Mucosa of stomach (tissue), 1 donor: Measurements from ENCODE around the gene HIPK2.

Experiments
- H3K27me3 ChIP-seq: one replicate; pipeline ENCODE4 v1.7.0; 2013; ENCODE audit warnings: mild to moderate bottlenecking, low read length; ENCODE audit not compliant: control insufficient read depth, insufficient read depth
- H3K36me3 ChIP-seq: one replicate; pipeline ENCODE4 v1.7.0; 2013; ENCODE audit warnings: low read length; ENCODE audit not compliant: control insufficient read depth, insufficient read depth
- H3K4me1 ChIP-seq: one replicate; pipeline ENCODE4 v1.7.0; 2013; ENCODE audit warnings: mild to moderate bottlenecking, low read length; ENCODE audit not compliant: control insufficient read depth, insufficient read depth
- H3K4me3 ChIP-seq: one replicate; pipeline ENCODE4 v1.7.0; 2013; ENCODE audit warnings: low read length
- H3K9ac ChIP-seq: one replicate; pipeline ENCODE4 v1.7.0; 2013; ENCODE audit warnings: mild to moderate bottlenecking, low read length, moderate library complexity
- H3K9me3 ChIP-seq: one replicate; pipeline ENCODE4 v1.7.0; 2013; ENCODE audit warnings: mild to moderate bottlenecking, low read length, moderate library complexity; ENCODE audit not compliant: control insufficient read depth
- donor health status: Pancreatic carcinoma.

The HIPK2 gene

GRCh38 chr7:139642283-139642682 lies 135.5 kb downstream of the HIPK2 start:
- no peaks in the 10 kb centered on the region for H3K9me3 ChIP-seq
- H3K9ac ChIP-seq: no peak overlapping the region
- no peaks in the 10 kb centered on the region for H3K36me3 ChIP-seq
- no peak overlapping the region for H3K4me3 ChIP-seq
- peaks cover 35% of the 10 kb centered on the region for H3K4me1 ChIP-seq
- no peaks in the 10 kb centered on the region for H3K27me3 ChIP-seq

DNA sequence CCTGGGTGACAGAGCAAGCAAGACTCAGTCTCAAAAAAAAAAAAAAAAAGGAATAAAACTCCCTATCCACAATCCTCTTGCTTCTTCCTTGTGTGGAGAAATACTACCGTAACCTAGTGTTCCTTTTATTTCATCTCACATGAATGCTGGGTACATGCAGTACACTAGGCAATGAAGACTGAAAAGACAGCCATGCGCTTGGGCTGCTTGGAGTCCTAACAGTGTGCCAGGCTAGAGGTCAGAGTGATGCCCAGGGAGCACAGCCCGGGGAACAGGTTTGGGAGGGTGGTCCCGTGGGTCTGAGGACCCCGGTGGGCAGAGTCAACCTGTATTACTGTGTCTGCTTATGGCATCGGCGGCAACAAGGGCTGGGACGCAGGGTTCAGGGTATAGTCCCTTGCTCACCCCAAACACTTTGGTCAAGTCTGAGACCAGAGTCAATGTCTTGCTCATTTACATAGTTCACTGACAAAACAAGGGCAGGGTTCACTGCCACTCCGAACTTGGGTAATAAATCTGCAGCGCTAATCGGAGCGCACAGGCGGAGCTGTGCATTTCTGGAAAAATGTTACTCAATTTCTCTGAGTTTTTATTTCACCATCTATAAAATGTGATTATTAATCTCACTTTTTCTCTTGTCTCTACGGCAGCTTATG lies 136.3 kb downstream of the HIPK2 start:
- no peaks in the 10 kb centered on the region for H3K27me3 ChIP-seq
- H3K4me1 ChIP-seq: peaks cover 28% of the 10 kb centered on the region
- no peak overlapping the region for H3K4me3 ChIP-seq
- no peaks in the 10 kb centered on the region for H3K9me3 ChIP-seq
- no peaks in the 10 kb centered on the region for H3K36me3 ChIP-seq
- no peak overlapping the region for H3K9ac ChIP-seq

DNA sequence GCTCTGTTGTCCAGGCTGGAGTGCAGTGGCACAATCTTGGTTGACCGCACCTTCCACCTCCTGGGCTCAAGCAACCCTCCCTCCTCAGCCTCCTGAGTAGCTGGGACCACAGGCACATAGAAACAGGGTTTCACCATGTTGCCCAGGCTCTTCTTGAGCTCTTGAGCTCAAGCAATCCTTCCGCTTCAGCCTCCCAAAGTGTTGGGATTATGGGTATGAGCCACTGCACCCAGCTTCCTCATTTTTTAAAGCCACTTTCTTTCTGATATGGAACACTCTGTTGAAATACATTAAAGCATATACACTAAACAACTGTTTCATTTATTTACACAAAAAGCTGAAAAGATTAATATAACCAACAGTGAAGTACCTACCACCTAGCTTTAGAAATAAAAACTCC lies 137.1 kb downstream of the HIPK2 start:
- H3K4me1 ChIP-seq: peaks cover 20% of the 10 kb centered on the region
- H3K27me3 ChIP-seq: no peaks in the 10 kb centered on the region
- no peak overlapping the region for H3K4me3 ChIP-seq
- no peak overlapping the region for H3K9ac ChIP-seq
- no peaks in the 10 kb centered on the region for H3K36me3 ChIP-seq
- no peaks in the 10 kb centered on the region for H3K9me3 ChIP-seq

- H3K9me3 ChIP-seq: no peaks in the 10 kb centered on the region
- H3K36me3 ChIP-seq: no peaks in the 10 kb centered on the region
- no peak overlapping the region for H3K4me3 ChIP-seq
- no peak overlapping the region for H3K9ac ChIP-seq
- H3K27me3 ChIP-seq: no peaks in the 10 kb centered on the region
- peaks cover 18% of the 10 kb centered on the region for H3K4me1 ChIP-seq
These were observed 138.2 kb downstream of the HIPK2 start for GRCh38 chr7:139639563-139639962.

DNA sequence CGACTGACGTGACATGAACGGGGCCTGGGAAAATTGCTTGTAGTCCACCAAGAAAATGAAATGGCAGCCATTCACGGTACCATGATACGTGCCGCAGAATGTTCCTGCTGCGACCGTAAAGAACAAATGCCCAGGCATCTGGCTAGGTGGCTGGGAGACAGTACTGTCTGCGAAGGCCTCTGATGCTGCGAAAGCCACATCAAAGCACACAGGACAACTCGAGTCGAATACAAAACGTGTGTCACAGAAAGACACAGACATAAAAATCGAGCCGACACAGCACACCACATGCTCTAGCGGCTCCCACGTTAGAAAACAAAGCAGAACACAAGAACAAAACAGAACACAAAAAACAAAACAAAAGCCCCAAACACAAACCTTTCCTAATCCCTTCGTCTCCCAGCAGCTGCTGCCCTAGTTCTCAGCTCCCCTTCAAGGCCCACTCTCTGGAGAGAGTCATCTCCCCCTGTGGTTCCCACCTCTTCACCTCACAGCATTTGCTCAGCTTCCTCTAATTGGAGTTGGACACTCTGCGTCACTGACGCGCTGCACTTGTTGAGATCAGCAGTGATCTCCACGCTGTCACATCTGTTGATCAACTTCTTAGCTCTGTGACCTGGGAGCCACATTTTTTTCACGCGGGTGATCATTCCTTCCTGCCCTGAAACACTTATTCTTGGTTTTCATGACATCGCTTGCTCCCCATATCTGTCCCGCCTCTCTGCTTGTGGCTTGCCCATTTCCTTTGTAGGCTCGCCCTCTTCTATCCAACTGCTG lies 142.1 kb downstream of the HIPK2 start:
- Histone ChIP-seq H3K4me1 (peaks cover 3% of the 10 kb centered on the region), H3K4me3 (no peak overlapping the region), H3K36me3 (no peaks in the 10 kb centered on the region), H3K9me3 (no peaks in the 10 kb centered on the region), H3K9ac (no peak overlapping the region), H3K27me3 (no peaks in the 10 kb centered on the region)

DNA sequence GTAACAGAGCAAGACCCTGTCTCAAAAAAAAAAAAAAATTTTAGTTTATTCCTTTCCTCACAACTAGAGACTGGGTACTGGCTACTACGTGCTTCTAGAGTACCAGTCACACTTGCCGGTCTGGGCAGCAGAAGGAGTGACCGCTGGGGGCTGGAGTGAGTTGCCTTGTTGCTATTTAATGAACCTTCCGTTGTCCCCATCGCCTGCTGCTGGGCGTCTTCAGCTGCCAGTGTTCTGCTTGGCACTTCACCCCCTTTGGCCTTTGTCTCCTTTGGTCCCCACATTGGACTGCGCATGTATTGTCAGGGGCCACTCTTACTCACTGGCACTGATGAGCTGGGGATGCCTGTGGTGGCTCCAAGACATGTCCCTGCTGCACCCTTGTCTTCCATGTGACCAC lies 143.7 kb downstream of the HIPK2 start:
- Histone ChIP-seq H3K36me3 (no peaks in the 10 kb centered on the region), H3K4me3 (no peak overlapping the region), H3K27me3 (no peaks in the 10 kb centered on the region), H3K4me1 (no peaks in the 10 kb centered on the region), H3K9me3 (no peaks in the 10 kb centered on the region), H3K9ac (no peak overlapping the region)

- H3K27me3 ChIP-seq: no peaks in the 10 kb centered on the region
- no peaks in the 10 kb centered on the region for H3K4me1 ChIP-seq
- H3K4me3 ChIP-seq: no peak overlapping the region
- no peak overlapping the region for H3K9ac ChIP-seq
- H3K36me3 ChIP-seq: peaks cover 6% of the 10 kb centered on the region
- no peaks in the 10 kb centered on the region for H3K9me3 ChIP-seq
These were observed 146.2 kb downstream of the HIPK2 start for GRCh38 chr7:139631520-139632031.

DNA sequence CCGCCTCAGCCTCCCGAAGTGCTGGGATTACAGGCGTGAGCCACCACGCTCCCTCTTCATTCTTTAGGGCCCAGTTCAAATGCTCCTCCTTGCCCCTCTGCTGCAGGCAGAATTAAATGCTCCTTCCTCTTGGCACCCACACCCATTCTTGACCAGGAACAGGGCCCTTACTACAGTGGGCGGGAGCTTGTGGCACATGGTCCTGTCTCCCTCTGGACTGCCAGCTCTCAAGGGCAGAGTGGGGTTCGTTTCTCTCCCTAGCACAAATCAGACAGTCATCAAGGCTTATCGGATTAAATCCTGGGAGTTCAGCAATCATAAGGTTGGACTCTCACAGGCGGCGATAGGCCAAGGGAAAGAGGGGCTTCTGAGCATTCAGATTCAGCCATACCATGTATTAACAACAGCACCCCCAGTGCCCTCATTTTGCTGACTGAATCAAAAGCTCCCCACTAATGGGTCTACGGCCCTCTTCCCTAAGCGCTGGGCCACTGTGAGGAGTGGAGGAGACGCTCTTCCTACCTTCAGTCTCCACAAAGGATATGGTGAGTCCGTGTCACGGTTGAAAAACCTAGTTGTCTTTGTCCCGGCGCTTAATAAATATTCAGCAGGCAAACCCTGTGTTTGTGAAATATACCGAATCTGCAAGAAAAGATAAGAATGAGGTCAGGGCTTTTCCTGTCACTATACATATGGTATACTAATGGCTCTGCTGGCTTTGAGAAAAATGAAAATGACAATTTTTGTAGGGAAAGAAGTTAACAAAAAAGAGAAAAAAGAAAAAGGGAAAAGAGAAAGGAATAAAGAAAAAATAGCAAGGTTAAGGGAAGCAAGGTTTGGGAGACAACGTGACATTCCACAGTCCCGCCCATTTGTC lies 146.9 kb downstream of the HIPK2 start:
- Histone ChIP-seq H3K4me3 (no peak overlapping the region), H3K9me3 (no peaks in the 10 kb centered on the region), H3K36me3 (peaks cover 12% of the 10 kb centered on the region), H3K4me1 (no peaks in the 10 kb centered on the region), H3K9ac (no peak overlapping the region), H3K27me3 (no peaks in the 10 kb centered on the region)

DNA sequence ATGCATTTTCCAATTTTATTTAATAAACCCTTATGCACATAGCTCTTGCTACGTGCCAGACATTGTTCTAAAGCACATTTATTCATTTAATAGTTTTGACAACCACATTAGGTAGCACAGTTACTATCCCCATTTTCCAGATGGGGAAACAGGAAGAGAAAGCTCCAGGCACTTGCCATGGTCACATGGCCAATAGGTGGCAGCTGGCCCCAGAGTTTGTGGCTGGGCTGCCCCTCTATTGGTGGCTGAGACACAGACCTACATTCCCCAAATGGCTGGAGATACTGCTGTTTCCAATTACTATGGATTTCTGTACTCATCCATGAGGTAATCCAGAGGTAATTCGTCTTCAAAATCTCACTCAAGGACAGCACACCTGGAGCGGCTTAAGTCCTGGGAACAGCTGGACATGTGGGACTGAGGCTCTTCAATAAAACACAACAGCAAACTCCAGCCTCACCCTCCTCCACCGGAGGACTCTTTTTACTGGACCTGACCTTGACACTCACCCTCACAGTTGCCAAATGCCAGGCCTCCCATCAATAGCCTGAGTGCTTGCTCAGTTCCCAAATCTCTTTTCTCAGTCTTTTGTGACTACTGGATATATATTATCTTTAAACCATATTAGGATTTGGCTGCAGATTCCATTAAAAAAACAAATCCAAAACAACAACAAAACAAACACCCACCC lies 148.3 kb downstream of the HIPK2 start:
- no peak overlapping the region for H3K9ac ChIP-seq
- H3K4me1 ChIP-seq: no peaks in the 10 kb centered on the region
- H3K36me3 ChIP-seq: peaks cover 18% of the 10 kb centered on the region
- no peaks in the 10 kb centered on the region for H3K27me3 ChIP-seq
- no peak overlapping the region for H3K4me3 ChIP-seq
- H3K9me3 ChIP-seq: no peaks in the 10 kb centered on the region

- Histone ChIP-seq H3K4me1 (no peaks in the 10 kb centered on the region), H3K4me3 (no peak overlapping the region), H3K27me3 (no peaks in the 10 kb centered on the region), H3K36me3 (peaks cover 21% of the 10 kb centered on the region), H3K9me3 (no peaks in the 10 kb centered on the region), H3K9ac (no peak overlapping the region)
These were observed 150.0 kb downstream of the HIPK2 start for GRCh38 chr7:139627831-139628230.

GRCh38 chr7:139626817-139627216 lies 151.0 kb downstream of the HIPK2 start:
- peaks cover 21% of the 10 kb centered on the region for H3K36me3 ChIP-seq
- H3K4me3 ChIP-seq: no peak overlapping the region

More at GRCh38 chr7:139626817-139627216, 151.0 kb downstream of the HIPK2 start:
- Histone ChIP-seq H3K4me1 (no peaks in the 10 kb centered on the region), H3K27me3 (no peaks in the 10 kb centered on the region), H3K9me3 (no peaks in the 10 kb centered on the region), H3K9ac (no peak overlapping the region)
